Liver (tissue), 3 donors: Measurements from ENCODE around the gene RARB.

ENCODE experiments used
- EGR1 ChIP-seq, 2 donors: IDR thresholded peaks; 2 replicates each; pipeline ENCODE4 v1.6.1; 2016 to 2018; ENCODE audit warnings: antibody characterized with exemption in 2 of 2, low read depth in 2 of 2
- GABPA ChIP-seq, 2 donors: IDR thresholded peaks in 1 of 2; conservative IDR thresholded peaks in 1 of 2; 2 replicates each; pipeline ENCODE4 v1.6.1; 2016; ENCODE audit warnings: antibody characterized with exemption in 2 of 2, mild to moderate bottlenecking in 1 of 2, moderate library complexity in 1 of 2
- HNF4A ChIP-seq, 2 donors: conservative IDR thresholded peaks; 2 replicates each; pipeline ENCODE4 v1.6.1; 2016; ENCODE audit warnings: antibody characterized with exemption in 2 of 2, mild to moderate bottlenecking in 2 of 2
- JUND ChIP-seq, 2 donors: IDR thresholded peaks; 2 replicates each; pipeline ENCODE4 v1.6.1; 2016; ENCODE audit warnings: antibody characterized with exemption in 2 of 2
- RAD21 ChIP-seq, 2 donors: IDR thresholded peaks; 2 replicates each; pipeline ENCODE4 v1.6.1; 2016; ENCODE audit warnings: antibody characterized with exemption in 2 of 2, mild to moderate bottlenecking in 2 of 2
- RXRA ChIP-seq, 2 donors: IDR thresholded peaks; 2 replicates each; pipeline ENCODE4 v1.6.1; 2017 to 2018; ENCODE audit warnings: antibody characterized with exemption in 2 of 2, mild to moderate bottlenecking in 1 of 2
- TAF1 ChIP-seq: conservative IDR thresholded peaks from 2 replicates; pipeline ENCODE4 v1.6.1; 2016; ENCODE audit warnings: antibody characterized with exemption, mild to moderate bottlenecking
- YY1 ChIP-seq: IDR thresholded peaks from 2 replicates; pipeline ENCODE4 v1.6.1; 2016; ENCODE audit warnings: antibody characterized with exemption, mild to moderate bottlenecking
- TF ChIP-seq, protein P1 (sequence below): fragments of 150-350 bp; IDR thresholded peaks from 2 replicates; pipeline ENCODE4 v1.5.1; 2017; ENCODE audit warnings: improper control_type of control experiment, low read depth, low read length; ENCODE audit not compliant: missing input control
- TF ChIP-seq, protein P2 (sequence below): IDR thresholded peaks from 2 replicates; pipeline ENCODE4 v1.6.1; 2016; ENCODE audit warnings: antibody characterized with exemption, mild to moderate bottlenecking
- TF ChIP-seq, protein P3 (sequence below): IDR thresholded peaks from 2 replicates; pipeline ENCODE4 v1.6.1; 2016; ENCODE audit warnings: antibody characterized with exemption
- TF ChIP-seq, protein P4 (sequence below): IDR thresholded peaks from 2 replicates; pipeline ENCODE4 v1.6.1; 2016; ENCODE audit warnings: antibody characterized with exemption
- TF ChIP-seq, protein P5 (sequence below): IDR thresholded peaks from 2 replicates; pipeline ENCODE4 v1.6.1; 2016; ENCODE audit warnings: antibody characterized with exemption
- donor health status: healthy.
- donor health status: healthy.

DNA sequence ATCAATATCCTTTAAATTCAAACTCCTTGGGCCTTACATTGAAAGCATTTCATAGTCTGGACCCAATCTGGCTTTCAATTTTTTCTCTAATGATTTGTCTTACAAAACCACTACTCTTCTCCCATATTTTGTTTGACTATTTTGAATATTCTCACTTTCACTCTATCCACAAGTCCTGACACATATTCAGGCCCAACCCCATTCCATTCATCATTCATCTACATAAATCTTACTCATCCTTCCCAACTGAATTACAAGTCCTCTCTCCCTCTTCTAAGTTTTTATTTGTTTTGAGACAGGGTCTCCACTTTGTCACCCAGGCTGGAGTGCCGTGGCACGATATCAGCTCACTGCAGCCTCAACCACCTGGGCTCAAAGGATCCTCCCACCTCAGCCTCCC, 193.0 kb downstream of the RARB start:
- TF ChIP-seq, protein P1, sequence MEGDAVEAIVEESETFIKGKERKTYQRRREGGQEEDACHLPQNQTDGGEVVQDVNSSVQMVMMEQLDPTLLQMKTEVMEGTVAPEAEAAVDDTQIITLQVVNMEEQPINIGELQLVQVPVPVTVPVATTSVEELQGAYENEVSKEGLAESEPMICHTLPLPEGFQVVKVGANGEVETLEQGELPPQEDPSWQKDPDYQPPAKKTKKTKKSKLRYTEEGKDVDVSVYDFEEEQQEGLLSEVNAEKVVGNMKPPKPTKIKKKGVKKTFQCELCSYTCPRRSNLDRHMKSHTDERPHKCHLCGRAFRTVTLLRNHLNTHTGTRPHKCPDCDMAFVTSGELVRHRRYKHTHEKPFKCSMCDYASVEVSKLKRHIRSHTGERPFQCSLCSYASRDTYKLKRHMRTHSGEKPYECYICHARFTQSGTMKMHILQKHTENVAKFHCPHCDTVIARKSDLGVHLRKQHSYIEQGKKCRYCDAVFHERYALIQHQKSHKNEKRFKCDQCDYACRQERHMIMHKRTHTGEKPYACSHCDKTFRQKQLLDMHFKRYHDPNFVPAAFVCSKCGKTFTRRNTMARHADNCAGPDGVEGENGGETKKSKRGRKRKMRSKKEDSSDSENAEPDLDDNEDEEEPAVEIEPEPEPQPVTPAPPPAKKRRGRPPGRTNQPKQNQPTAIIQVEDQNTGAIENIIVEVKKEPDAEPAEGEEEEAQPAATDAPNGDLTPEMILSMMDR = no peak
- TF ChIP-seq, protein P2, sequence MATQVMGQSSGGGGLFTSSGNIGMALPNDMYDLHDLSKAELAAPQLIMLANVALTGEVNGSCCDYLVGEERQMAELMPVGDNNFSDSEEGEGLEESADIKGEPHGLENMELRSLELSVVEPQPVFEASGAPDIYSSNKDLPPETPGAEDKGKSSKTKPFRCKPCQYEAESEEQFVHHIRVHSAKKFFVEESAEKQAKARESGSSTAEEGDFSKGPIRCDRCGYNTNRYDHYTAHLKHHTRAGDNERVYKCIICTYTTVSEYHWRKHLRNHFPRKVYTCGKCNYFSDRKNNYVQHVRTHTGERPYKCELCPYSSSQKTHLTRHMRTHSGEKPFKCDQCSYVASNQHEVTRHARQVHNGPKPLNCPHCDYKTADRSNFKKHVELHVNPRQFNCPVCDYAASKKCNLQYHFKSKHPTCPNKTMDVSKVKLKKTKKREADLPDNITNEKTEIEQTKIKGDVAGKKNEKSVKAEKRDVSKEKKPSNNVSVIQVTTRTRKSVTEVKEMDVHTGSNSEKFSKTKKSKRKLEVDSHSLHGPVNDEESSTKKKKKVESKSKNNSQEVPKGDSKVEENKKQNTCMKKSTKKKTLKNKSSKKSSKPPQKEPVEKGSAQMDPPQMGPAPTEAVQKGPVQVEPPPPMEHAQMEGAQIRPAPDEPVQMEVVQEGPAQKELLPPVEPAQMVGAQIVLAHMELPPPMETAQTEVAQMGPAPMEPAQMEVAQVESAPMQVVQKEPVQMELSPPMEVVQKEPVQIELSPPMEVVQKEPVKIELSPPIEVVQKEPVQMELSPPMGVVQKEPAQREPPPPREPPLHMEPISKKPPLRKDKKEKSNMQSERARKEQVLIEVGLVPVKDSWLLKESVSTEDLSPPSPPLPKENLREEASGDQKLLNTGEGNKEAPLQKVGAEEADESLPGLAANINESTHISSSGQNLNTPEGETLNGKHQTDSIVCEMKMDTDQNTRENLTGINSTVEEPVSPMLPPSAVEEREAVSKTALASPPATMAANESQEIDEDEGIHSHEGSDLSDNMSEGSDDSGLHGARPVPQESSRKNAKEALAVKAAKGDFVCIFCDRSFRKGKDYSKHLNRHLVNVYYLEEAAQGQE = no peak
- TF ChIP-seq TAF1 (no peak), EGR1 (IDR thresholded peaks at IDR 0.05; ENCODE audit: low read depth in 2 of 2) (no peak), HNF4A (conservative IDR thresholded peaks at IDR 0.05) (no peak), GABPA (IDR thresholded peaks at IDR 0.05 in 1 of 2, conservative IDR thresholded peaks at IDR 0.05 in 1 of 2) (no peak), YY1 (no peak), JUND (IDR thresholded peaks at IDR 0.05) (no peak), RAD21 (IDR thresholded peaks at IDR 0.05) (no peak), RXRA (IDR thresholded peaks at IDR 0.05) (no peak)
- TF ChIP-seq, protein P3, sequence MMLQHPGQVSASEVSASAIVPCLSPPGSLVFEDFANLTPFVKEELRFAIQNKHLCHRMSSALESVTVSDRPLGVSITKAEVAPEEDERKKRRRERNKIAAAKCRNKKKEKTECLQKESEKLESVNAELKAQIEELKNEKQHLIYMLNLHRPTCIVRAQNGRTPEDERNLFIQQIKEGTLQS = no peak
- TF ChIP-seq, protein P4, sequence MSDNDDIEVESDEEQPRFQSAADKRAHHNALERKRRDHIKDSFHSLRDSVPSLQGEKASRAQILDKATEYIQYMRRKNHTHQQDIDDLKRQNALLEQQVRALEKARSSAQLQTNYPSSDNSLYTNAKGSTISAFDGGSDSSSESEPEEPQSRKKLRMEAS = no peak
- TF ChIP-seq, protein P5, sequence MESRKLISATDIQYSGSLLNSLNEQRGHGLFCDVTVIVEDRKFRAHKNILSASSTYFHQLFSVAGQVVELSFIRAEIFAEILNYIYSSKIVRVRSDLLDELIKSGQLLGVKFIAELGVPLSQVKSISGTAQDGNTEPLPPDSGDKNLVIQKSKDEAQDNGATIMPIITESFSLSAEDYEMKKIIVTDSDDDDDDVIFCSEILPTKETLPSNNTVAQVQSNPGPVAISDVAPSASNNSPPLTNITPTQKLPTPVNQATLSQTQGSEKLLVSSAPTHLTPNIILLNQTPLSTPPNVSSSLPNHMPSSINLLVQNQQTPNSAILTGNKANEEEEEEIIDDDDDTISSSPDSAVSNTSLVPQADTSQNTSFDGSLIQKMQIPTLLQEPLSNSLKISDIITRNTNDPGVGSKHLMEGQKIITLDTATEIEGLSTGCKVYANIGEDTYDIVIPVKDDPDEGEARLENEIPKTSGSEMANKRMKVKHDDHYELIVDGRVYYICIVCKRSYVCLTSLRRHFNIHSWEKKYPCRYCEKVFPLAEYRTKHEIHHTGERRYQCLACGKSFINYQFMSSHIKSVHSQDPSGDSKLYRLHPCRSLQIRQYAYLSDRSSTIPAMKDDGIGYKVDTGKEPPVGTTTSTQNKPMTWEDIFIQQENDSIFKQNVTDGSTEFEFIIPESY = no peak
